ENCODE results near the gene MNX1.
A peak's percentile ranks its signal among the peaks of the same experiment; 100 is the strongest.

Gene MNX1

GRCh38 chr7:157018997-157019608 is 8.6 kb upstream of the MNX1 start:
- no peak overlapping the region for H3K27ac ChIP-seq (replicated peaks; ENCODE audit: low read length)
- H3K4me1 ChIP-seq (ENCODE audit: control insufficient read depth in 2 of 2, insufficient read depth in 1 of 2, low read depth in 1 of 2, low read length in 2 of 2): peaks cover 0 to 2% of the 10 kb centered on the region in 2 donors
- H3K4ac ChIP-seq (ENCODE audit: low read length): no peak overlapping the region
- H3K18ac ChIP-seq (ENCODE audit: low read length): peak overlapping the region; percentile 49
- no peak overlapping the region for H3K14ac ChIP-seq (ENCODE audit: low read length)
- no peak overlapping the region for H3K4me2 ChIP-seq (ENCODE audit: insufficient read depth, low read length, poor library complexity, severe bottlenecking)
- no peaks in the 10 kb centered on the region for H3K36me3 ChIP-seq (replicated peaks in 1 of 2; ENCODE audit: control insufficient read depth in 2 of 2, insufficient read depth in 2 of 2, low read length in 2 of 2)
- no peaks in the 10 kb centered on the region for H3K79me1 ChIP-seq (ENCODE audit: low read depth, low read length)
- no peak overlapping the region for H3K4me3 ChIP-seq (ENCODE audit: low read length in 2 of 2)
- H3K9me3 ChIP-seq (replicated peaks in 1 of 2; ENCODE audit: control insufficient read depth in 2 of 2, insufficient read depth in 1 of 2, low read depth in 1 of 2, low read length in 2 of 2): peaks cover 0 to 4% of the 10 kb centered on the region in 2 donors
- no peak overlapping the region for H2BK120ac ChIP-seq (ENCODE audit: low read depth, low read length)
- H2BK15ac ChIP-seq (ENCODE audit: low read length): peak overlapping the region; percentile 39
- H4K8ac ChIP-seq (ENCODE audit: low read depth, low read length): no peak overlapping the region
- DNase-seq (ENCODE audit: low spot score): no peak
- H2BK12ac ChIP-seq (ENCODE audit: low read length): no peak overlapping the region
- no peak overlapping the region for H4K91ac ChIP-seq (ENCODE audit: low read depth, low read length, poor library complexity)
- no peak overlapping the region for H3K9ac ChIP-seq (ENCODE audit: low read depth, low read length, poor library complexity)
- peaks cover 83 to 100% (median 95%) of the 10 kb centered on the region in 3 experiments for H3K27me3 ChIP-seq (ENCODE audit: control insufficient read depth in 3 of 3, insufficient read depth in 3 of 3, low read depth in 1 of 3, low read length in 3 of 3)
- WGBS, 2 donors (ENCODE audit: extremely low coverage in 2 of 2, insufficient read length in 2 of 2, insufficient replicate concordance in 1 of 2): no CpG with 5 or more reads among the region's 50 CpGs
- peak overlapping the region; percentile 50 for H3K23ac ChIP-seq (ENCODE audit: low read depth, low read length, poor library complexity)
- peak overlapping the region; percentile 35 for H2AFZ ChIP-seq (ENCODE audit: low read length)
- H2BK5ac ChIP-seq (ENCODE audit: low read length): no peak overlapping the region
- H2AK5ac ChIP-seq (ENCODE audit: low read depth, low read length): peak overlapping the region; percentile 74

- H3K14ac ChIP-seq (ENCODE audit: low read length): peak overlapping the region; percentile 44
- peak overlapping the region; percentile 73 for H3K18ac ChIP-seq (ENCODE audit: low read length)
- DNase-seq (ENCODE audit: low spot score): no peak
- no peak overlapping the region for H2BK12ac ChIP-seq (ENCODE audit: low read length)
- H3K4me1 ChIP-seq (ENCODE audit: control insufficient read depth in 2 of 2, insufficient read depth in 1 of 2, low read depth in 1 of 2, low read length in 2 of 2): peaks cover 0 to 2% of the 10 kb centered on the region in 2 donors
- H3K27ac ChIP-seq (replicated peaks; ENCODE audit: low read length): no peak overlapping the region
- no peaks in the 10 kb centered on the region for H3K36me3 ChIP-seq (replicated peaks in 1 of 2; ENCODE audit: control insufficient read depth in 2 of 2, insufficient read depth in 2 of 2, low read length in 2 of 2)
- no CpG with 5 or more reads among the region's 49 CpGs for WGBS, 2 donors (ENCODE audit: extremely low coverage in 2 of 2, insufficient read length in 2 of 2, insufficient replicate concordance in 1 of 2)
- H2BK15ac ChIP-seq (ENCODE audit: low read length): peak overlapping the region; percentile 39
- peaks cover 1 to 4% of the 10 kb centered on the region in 2 donors for H3K9me3 ChIP-seq (replicated peaks in 1 of 2; ENCODE audit: control insufficient read depth in 2 of 2, insufficient read depth in 1 of 2, low read depth in 1 of 2, low read length in 2 of 2)
- no peak overlapping the region for H2BK5ac ChIP-seq (ENCODE audit: low read length)
- no peak overlapping the region for H3K9ac ChIP-seq (ENCODE audit: low read depth, low read length, poor library complexity)
- peak overlapping the region; percentile 77 for H2AK5ac ChIP-seq (ENCODE audit: low read depth, low read length)
- no peak overlapping the region for H3K4me3 ChIP-seq (ENCODE audit: low read length in 2 of 2)
- H4K91ac ChIP-seq (ENCODE audit: low read depth, low read length, poor library complexity): no peak overlapping the region
- peaks cover 86 to 100% (median 98%) of the 10 kb centered on the region in 3 experiments for H3K27me3 ChIP-seq (ENCODE audit: control insufficient read depth in 3 of 3, insufficient read depth in 3 of 3, low read depth in 1 of 3, low read length in 3 of 3)
- H4K8ac ChIP-seq (ENCODE audit: low read depth, low read length): peak overlapping the region; percentile 26
- H2BK120ac ChIP-seq (ENCODE audit: low read depth, low read length): no peak overlapping the region
- H3K79me1 ChIP-seq (ENCODE audit: low read depth, low read length): no peaks in the 10 kb centered on the region
- no peak overlapping the region for H3K4ac ChIP-seq (ENCODE audit: low read length)
- peak overlapping the region; percentile 56 for H2AFZ ChIP-seq (ENCODE audit: low read length)
- H3K4me2 ChIP-seq (ENCODE audit: insufficient read depth, low read length, poor library complexity, severe bottlenecking): no peak overlapping the region
- H3K23ac ChIP-seq (ENCODE audit: low read depth, low read length, poor library complexity): peak overlapping the region; percentile 74
These were observed 8.0 kb upstream of the MNX1 start for GRCh38 chr7:157018328-157018996.

- no peaks in the 10 kb centered on the region for H3K79me1 ChIP-seq (ENCODE audit: low read depth, low read length)
- no peak for DNase-seq (ENCODE audit: low spot score)
- H3K27ac ChIP-seq (replicated peaks; ENCODE audit: low read length): no peak overlapping the region
- peak overlapping the region; percentile 77 for H2AK5ac ChIP-seq (ENCODE audit: low read depth, low read length)
- no peak overlapping the region for H3K9ac ChIP-seq (ENCODE audit: low read depth, low read length, poor library complexity)
- H3K4me2 ChIP-seq (ENCODE audit: insufficient read depth, low read length, poor library complexity, severe bottlenecking): peak overlapping the region; percentile 23
- WGBS, 2 donors (ENCODE audit: extremely low coverage in 2 of 2, insufficient read length in 2 of 2, insufficient replicate concordance in 1 of 2): no CpG with 5 or more reads among the region's 48 CpGs
- peaks cover 1 to 4% of the 10 kb centered on the region in 2 donors for H3K9me3 ChIP-seq (replicated peaks in 1 of 2; ENCODE audit: control insufficient read depth in 2 of 2, insufficient read depth in 1 of 2, low read depth in 1 of 2, low read length in 2 of 2)
- H3K36me3 ChIP-seq (replicated peaks in 1 of 2; ENCODE audit: control insufficient read depth in 2 of 2, insufficient read depth in 2 of 2, low read length in 2 of 2): no peaks in the 10 kb centered on the region
- H3K18ac ChIP-seq (ENCODE audit: low read length): peak overlapping the region; percentile 73
- peak overlapping the region; percentile 26 for H4K8ac ChIP-seq (ENCODE audit: low read depth, low read length)
- H2AFZ ChIP-seq (ENCODE audit: low read length): peak overlapping the region; percentile 56
- H3K27me3 ChIP-seq (ENCODE audit: control insufficient read depth in 3 of 3, insufficient read depth in 3 of 3, low read depth in 1 of 3, low read length in 3 of 3): peaks cover 81 to 100% (median 98%) of the 10 kb centered on the region in 3 experiments
- no peak overlapping the region for H2BK15ac ChIP-seq (ENCODE audit: low read length)
- peak overlapping the region; percentile 44 for H3K14ac ChIP-seq (ENCODE audit: low read length)
- no peaks in the 10 kb centered on the region for H3K4me1 ChIP-seq (ENCODE audit: control insufficient read depth in 2 of 2, insufficient read depth in 1 of 2, low read depth in 1 of 2, low read length in 2 of 2)
- H3K4me3 ChIP-seq (ENCODE audit: low read length in 2 of 2): no peak overlapping the region
- no peak overlapping the region for H2BK5ac ChIP-seq (ENCODE audit: low read length)
- peak overlapping the region; percentile 8 for H2BK120ac ChIP-seq (ENCODE audit: low read depth, low read length)
- no peak overlapping the region for H4K91ac ChIP-seq (ENCODE audit: low read depth, low read length, poor library complexity)
- no peak overlapping the region for H3K4ac ChIP-seq (ENCODE audit: low read length)
- peak overlapping the region; percentile 74 for H3K23ac ChIP-seq (ENCODE audit: low read depth, low read length, poor library complexity)
- no peak overlapping the region for H2BK12ac ChIP-seq (ENCODE audit: low read length)
These were observed 7.3 kb upstream of the MNX1 start for GRCh38 chr7:157017603-157018327.

GRCh38 chr7:157017149-157017548 is 6.7 kb upstream of the MNX1 start:
- Histone ChIP-seq H2BK12ac (ENCODE audit: low read length) (no peak overlapping the region), H3K4me2 (ENCODE audit: insufficient read depth, low read length, poor library complexity, severe bottlenecking) (no peak overlapping the region), H2AFZ (ENCODE audit: low read length) (no peak overlapping the region), H2AK5ac (ENCODE audit: low read depth, low read length) (peak overlapping the region; percentile 59), H3K79me1 (ENCODE audit: low read depth, low read length) (no peaks in the 10 kb centered on the region), H4K91ac (ENCODE audit: low read depth, low read length, poor library complexity) (no peak overlapping the region), H3K4me3 (ENCODE audit: low read length in 2 of 2) (no peak overlapping the region), H3K4me1 (ENCODE audit: control insufficient read depth in 2 of 2, insufficient read depth in 1 of 2, low read depth in 1 of 2, low read length in 2 of 2) (no peaks in the 10 kb centered on the region), H2BK5ac (ENCODE audit: low read length) (no peak overlapping the region), H3K27me3 (ENCODE audit: control insufficient read depth in 3 of 3, insufficient read depth in 3 of 3, low read depth in 1 of 3, low read length in 3 of 3) (peaks cover 76 to 100% (median 98%) of the 10 kb centered on the region in 3 experiments), H3K14ac (ENCODE audit: low read length) (no peak overlapping the region), H3K9ac (ENCODE audit: low read depth, low read length, poor library complexity) (no peak overlapping the region), H3K36me3 (replicated peaks in 1 of 2; ENCODE audit: control insufficient read depth in 2 of 2, insufficient read depth in 2 of 2, low read length in 2 of 2) (no peaks in the 10 kb centered on the region), H4K8ac (ENCODE audit: low read depth, low read length) (peak overlapping the region; percentile 54), H3K18ac (ENCODE audit: low read length) (peak overlapping the region; percentile 13), H2BK15ac (ENCODE audit: low read length) (no peak overlapping the region), H3K9me3 (replicated peaks in 1 of 2; ENCODE audit: control insufficient read depth in 2 of 2, insufficient read depth in 1 of 2, low read depth in 1 of 2, low read length in 2 of 2) (peaks cover 1 to 4% of the 10 kb centered on the region in 2 donors), H2BK120ac (ENCODE audit: low read depth, low read length) (peak overlapping the region; percentile 8), H3K23ac (ENCODE audit: low read depth, low read length, poor library complexity) (peak overlapping the region; percentile 94), H3K4ac (ENCODE audit: low read length) (no peak overlapping the region), H3K27ac (replicated peaks; ENCODE audit: low read length) (no peak overlapping the region)
- WGBS, 2 donors (ENCODE audit: extremely low coverage in 2 of 2, insufficient read length in 2 of 2, insufficient replicate concordance in 1 of 2): no CpG with 5 or more reads among the region's 11 CpGs
- DNase-seq (ENCODE audit: low spot score): no peak
